Renal cortical epithelial cell (primary cell): ENCODE data around the gene TLN1. TPM values are rescaled to one million over a fixed set of nuclear protein-coding genes. Genes with fewer than 3 reads are reported as not detected.

Experiments used
- DNase-seq: peaks from one replicate; pipeline ENCODE4 v3.0.0-alpha.2; 2011; ENCODE audit warnings: low read depth
- total RNA-seq: library from RNA; depleted of rRNA; stranded (reverse); fragments of >200 nt; gene quantifications from 2 replicates; pipeline ENCODE4 v1.2.3, GENCODE V29; 2014

The TLN1 gene
- total RNA-seq, 1 donor from 2014 or later = 772 TPM

DNA sequence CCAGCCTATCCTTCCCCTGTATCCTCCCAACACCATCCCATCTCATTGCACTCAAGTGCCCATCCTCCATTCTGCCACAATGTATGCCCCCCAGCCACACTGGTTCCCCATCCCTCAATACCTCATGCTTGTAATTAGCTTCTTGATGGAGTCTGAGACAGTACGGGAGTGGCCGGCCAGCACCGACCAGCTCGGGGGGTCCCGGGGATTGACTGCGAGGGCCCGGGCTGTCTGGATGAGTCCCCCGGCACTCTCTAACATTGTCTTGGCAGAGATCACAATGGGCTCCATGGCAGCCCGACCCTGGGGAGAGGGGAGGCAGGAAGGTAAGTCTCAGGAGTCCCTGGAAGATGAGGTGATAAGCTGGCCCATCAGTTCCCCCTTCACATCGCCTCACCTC, 25.0 kb downstream of the TLN1 start:
- DNase-seq = no peak

DNA sequence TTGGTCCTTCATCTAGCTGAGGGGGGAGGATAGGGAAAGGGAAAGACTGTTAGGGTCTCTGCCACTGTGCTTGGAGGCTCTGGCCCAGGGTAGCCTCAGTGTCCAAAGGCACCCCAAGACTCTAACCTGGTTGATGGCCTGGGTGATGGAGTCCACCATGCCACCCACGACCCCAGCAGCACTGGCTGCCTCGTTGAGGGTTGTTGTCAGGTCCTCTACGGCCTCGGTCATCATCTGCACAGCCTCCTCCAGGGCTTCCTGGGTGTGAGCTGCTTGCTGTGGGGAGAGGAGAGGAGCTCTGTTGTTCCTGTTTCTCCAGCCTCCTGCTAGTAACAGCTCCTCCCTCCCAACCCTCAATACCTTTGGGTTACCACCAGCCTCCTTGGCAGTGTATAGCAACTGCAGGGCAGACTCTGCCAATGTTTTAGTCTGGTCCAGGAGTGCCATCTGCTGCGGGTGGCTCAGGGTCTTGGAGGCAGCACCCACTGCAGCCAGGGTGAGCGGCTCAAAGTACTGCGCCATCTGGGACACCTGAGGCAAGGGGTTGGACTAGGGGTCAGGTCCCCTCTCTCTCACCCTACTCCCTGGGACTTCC, 26.1 kb downstream of the TLN1 start:
- DNase-seq = no peak

DNA sequence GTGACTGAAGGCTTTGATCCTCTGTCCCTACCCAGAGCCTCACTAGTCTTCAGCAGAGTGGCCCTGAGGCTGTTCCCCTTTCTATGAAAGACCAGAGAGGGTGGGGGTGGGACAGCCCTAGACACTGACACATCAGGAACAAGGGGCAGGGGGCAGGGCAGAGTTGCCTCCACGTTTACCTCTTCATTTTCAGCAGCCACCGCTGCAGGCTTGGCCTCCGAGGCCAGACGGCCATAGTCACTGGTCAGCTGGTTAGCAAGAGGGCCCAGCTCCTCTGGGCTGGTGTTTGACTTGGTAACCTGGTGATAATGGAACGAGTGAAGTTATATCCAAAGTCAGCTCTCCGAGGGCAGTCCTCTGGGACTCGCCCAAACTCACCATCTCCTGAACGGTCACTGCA, 26.6 kb downstream of the TLN1 start:
- no peak for DNase-seq

DNA sequence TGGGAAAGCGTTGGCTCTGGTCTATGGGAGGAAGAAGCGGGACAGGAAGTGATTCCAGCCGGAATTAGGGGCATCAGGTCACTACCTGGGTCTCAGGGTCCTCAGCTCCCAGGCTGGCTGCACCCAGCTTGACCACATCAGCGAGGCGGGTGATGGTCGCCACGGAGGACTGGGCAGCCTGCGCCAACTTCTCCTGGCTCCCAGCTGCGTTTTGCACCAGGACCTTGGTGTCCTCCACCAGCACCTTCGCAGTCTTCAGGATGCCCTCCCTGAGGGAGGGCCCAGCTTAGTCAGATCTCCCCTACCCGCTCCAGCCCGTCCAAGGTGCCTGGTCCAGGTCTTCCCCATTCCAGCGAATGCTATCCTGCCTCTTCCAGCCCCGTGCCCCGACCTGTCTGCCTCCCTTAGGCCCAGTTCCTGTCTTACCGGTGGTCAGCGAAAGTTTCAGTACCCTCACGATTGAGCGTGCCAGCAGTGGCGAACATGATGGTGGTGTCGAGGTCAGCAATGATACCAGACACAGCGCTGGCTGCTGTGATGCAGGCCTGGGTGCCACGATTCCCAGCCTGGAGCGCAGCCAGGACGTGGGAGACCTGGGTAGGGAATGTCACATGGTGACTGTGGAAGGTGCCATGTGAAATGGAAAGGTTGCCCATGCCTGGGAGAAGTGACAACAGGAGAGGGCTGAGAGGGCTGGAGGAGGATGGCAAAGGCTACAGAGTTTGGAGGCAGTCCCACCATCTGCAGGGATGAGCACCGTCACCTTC, 27.9 kb downstream of the TLN1 start:
- no peak for DNase-seq

DNA sequence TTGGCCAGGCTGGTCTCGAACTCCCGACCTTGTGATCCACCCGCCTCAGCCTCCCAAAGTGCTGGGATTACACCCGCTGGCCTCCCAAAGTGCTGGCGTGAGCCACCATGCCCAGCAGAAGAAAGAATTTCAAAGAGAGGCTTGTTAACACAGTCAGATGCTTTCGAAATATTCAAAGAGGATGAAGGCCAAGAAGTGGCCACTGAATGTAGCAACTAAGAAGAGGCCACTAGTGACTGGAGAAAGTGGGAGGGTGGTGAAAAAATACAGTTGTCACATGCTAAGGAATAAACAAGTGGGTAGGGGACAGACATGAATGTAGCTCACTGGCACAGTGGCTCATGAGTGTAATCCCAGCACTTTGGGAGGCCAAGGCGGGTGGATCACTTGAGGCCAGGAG, 29.3 kb downstream of the TLN1 start:
- no peak for DNase-seq

DNA sequence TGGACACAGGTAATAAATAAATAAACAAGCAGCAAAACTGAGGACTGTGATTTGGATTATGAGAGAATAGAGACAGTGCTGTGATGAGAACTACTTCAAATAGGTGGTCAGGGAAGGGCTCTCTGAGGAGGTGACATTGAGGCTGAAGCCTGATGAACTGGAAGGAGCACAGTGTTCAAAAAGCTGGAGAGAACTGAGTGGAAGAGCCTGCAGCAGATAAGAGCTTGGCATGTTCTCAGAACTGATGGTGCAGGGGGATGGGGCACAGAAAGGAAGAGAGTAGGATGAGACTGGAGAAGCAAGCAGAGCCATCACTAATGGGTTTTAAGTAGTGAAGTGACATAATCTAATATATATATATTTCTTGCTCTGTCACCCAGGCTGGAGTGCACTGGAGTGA, 31.1 kb downstream of the TLN1 start:
- no peak for DNase-seq

DNA sequence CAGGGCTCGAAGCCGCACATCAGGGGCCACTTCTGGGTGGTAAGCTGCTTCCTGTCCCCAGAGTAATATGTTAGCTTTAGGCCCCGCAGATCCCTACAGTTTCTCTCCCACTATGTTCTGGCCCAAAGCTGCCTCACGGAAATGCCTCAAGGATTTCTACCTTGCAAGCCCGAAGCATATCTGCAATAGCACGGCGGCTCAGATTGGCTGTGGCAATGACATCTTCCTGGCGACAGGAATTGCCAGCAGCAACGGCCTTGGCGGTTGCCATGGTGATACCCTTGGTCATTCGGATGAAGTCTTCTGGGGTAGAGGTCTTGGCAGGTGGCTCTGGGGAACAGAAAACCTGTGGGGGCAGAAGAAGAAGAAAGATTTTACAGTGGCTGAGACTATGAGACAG, 32.0 kb downstream of the TLN1 start:
- no peak for DNase-seq

DNA sequence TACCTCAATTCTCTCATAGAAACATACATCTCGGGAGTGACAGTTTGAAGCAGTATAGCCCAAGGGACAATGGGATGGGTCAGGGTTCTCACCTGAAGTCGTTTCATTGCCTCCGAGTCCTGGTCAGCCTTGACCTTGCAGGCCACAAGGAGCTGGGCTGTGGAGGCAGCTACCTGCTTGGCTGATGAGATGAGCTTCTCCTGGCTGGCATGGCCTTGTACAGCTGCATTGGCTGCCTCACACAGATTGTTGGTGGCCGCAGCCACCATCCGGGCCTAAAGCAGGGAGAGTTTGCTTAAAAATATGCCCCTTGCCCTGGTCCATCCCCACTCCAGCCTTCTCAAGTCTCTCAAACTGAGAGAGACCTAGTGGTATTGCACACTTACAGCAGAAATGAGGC, 33.8 kb downstream of the TLN1 start:
- no peak for DNase-seq

DNA sequence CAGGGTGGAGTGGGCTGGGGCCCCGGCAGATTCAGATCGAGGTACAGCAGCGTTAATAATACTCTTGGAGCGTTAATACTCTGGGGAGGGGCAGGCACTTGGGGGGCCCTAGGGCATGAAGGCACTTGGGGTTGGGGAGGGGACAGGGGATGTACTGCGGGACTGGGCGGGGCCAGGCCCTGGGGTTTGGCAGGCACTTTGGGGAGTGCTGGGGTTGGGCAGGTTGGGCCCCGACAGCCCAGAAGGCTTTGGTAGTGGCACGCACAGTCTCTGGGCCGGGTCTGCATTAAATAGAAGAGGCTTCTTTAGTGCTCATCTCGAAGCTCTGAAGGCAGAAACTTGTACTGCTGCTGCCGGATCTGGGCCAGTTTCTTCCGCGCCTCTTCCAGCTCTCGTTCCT, 34.5 kb downstream of the TLN1 start:
- no peak for DNase-seq

DNA sequence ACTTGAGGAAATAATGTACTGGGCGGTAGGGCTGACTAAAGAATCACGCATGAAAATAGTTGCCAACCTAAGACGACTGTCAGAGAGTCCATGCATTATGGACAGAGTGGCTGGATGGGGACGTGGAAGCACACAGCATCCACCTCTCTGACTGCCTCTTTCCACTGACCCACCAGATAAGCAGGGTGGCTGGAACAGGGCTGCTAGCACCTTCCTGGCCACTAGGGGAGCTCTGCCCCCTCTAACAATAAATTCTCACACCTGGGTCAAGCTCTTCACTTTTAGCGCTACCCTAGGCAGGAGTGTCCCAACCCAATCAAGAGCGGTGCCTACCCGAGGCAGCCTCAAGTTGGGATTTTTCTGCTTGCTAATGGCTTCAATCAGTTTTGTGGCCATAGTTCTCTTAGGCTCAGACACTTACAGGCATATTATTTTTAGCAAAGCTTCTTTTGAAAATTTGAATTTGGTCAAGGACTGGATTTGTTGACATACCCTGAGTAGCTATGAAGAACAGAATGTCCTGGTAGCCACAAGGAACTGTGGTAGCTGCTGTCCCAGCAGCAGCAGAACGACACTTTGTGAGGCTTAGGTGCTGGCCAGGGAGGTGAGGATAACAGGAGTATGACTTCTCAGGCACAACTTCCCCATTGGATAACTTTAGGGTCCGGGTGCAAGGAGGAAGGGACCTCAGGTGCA, 35.3 kb downstream of the TLN1 start:
- DNase-seq = peak; percentile 45

DNA sequence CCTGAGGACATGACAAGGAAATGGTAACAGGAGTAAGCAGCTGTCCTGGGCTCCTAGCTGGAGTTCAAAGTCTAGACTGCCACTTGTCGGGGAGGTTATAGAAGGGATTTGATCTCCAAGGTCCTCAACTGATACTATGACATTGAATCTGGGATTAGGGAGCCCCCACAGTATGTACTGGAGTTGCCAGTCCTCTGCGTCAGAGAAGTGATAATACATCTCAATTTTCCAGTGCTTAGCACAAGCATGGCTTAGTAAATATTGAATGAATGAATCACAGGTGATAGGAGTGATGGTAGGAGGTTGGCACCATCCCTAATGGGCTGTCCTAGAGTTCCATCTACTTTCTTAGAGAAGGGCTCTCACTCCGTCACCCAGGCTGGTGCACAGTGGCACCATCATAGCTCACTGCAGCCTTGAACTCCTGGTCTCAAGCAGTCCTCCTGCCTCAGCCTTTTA, 36.0 kb downstream of the TLN1 start:
- no peak for DNase-seq

DNA sequence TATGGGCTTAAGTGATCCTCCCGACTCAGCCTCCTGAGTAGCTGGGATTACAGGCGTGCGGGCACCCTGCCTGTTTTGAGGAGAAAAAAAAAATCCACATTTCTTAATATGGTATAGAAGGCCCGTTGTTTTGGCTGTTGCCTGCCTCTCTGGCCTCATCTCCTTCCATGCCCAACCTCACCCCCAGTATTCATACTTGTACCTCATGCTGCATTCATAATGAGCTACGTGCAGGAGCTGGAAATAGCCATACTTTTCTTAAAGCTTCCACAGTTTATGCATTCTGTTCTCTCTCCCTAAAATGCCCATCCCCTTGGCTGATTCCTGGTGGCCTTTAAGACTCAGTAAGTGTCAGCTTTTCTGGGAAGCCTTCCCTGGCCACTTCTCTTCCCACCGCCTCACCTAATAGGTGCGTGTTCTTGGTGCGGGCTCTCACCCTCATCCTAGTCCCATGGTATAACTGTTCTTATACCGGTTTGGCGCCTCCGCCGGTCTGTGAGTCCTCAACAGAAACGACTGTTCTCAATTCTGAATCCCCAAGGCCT, 40.2 kb downstream of the TLN1 start:
- DNase-seq = no peak

DNA sequence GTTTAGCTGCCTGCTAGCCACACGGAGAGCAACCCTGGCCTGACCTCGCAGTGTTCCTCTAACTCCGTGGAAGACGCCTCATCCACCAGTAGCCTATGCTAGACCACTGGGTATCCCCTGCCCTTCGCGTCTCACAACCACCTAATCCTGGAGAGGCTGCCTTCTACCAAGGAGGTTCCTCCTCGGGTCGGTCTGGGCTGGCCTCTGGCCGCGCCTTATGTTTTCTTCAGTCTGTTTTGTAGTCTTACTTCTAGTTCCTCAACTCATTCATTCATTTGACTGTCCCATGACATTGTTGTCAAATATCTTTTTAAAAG, 40.7 kb downstream of the TLN1 start:
- DNase-seq = no peak

DNA sequence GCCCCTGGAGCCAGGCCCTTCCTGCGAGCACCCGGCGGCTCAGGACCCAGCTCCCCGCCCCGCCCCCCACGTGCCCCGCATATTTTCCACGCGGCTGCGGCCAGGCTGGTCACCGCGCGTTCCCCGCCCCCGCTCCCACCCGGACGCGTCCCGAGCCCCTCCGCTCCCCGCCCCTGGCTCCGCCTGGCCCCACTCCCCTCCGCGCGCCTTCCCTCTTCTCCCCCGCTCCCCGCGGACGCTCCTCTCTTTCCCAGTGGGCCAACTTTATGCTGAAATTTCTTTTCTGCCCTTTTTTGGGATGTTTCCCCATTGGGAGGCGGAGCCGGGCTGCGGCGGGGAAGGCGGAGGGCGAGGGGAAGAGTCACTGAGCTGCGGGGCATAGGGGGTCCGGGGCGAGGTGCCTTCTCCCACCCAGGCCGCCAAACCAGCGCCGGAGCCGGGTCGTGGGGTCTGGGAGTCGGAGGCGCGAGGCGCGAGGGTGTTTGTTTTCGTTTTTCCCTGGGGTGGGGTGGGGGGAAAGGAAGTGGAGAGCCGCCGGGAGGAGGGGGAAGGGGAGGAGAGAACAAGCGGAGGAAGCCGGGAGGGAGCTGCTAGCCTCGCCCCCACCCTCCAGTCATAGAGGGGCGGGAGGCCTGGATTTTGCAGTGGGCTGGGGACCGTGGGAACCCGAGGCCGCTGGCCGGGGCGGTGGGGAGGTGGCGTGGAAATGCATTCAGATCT, 41.2 kb downstream of the TLN1 start:
- DNase-seq = peak; percentile 21

DNA sequence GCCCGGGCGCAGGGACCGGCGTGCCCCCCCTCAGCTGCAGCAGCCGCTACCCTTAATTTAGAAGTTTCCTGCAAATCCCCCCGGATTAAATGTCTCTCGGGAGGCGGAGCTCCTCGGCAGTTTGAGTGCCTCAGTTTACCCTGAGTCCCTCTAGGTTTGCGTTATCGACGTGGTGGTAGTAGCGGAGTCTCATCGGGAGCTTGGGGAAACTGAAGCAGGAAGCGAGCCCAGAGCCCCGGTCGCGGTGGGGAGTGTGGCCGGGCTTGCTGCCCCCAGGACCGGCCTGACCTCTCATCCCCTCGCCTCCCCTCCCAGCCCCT, 41.7 kb downstream of the TLN1 start:
- DNase-seq = no peak

DNA sequence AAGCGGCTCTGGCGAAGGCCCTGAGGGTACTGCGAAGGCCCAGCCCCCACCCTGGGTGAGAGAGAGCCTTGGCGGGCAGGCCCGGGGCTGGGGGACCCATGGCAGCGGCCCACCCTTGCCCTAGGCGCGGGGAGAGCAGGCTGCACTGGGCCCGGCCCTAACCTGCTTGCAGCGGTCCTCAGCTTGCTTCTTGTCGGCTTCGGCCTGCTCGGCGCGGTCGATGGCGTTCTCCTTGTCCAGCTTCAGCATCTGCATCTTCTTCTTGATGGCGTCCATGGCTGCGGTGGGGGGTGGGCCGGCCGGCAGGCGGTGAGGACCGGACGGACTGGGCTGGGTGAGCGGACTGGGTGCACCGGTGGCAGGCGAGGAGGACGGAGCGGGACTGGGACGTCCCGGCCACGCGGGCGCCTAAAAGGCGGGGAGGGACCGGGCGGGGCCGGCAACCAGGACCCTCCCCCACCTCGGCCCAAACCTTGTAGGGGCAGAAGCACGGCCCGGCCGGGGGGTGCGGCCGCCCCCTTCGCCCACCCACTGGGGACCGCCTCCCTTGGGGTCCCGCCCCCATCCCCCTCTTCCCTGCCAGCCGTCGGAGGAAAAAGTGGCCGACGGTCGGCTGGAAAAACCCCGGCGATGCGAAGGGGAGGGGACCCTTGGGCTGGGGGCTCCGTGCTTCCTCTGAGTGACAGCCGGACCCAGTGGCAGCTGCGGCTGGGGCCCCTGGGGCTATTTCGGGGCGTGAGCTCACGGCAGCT, 42.3 kb downstream of the TLN1 start, which contains the start of gene TPM2:
TPM2 (minus strand) TSS at position 384 of the 752 bp plus-strand sequence; CDS start at position 276, 108 bp downstream.
- no peak for DNase-seq

DNA sequence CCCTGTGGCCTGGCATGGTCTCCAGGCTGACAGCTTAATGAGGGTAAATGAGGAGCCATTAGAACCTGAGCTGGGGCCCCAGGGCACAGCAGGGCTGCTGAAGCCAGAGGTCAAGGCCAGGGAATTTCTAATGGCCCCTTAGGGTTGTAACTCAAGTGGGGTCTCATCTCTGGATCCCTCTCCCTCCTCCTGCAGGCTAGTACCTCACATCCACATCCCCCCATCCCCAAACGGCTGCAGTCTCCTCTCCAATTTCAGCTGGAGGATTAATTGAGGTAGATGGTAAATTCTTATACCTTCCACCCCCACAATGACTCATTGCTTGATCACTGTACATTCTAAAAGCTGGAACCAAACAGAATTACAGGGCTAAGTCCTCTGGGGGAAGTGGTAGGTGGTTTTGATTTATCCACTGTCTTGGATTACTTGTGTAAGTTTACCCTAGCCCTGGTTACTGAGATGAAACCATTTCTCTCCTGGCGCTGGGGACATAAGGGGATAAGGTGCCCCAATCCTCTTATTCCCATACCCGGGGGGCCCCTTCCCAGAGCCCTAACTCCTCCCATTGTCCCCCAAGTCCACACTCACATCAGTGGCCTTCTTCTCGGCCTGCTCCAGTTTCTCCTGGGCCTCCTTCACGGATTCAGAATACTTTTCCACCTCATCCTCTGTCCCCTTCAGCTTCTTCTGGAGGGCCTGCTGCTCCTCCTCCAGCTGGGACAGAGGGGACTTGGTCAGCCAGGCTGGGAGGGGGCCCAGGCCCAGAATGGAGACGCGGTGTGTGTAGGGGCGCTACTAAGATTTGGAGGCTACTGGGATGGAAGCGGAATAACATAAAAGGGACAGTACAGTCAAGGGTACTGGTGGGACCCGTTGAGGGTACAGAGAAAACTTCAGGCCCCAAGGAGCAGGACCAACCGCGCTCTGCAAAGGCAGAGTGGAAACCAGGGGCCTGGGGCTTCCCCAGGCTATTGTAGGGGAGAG, 43.1 kb downstream of the TLN1 start:
- DNase-seq = peak; percentile 94

DNA sequence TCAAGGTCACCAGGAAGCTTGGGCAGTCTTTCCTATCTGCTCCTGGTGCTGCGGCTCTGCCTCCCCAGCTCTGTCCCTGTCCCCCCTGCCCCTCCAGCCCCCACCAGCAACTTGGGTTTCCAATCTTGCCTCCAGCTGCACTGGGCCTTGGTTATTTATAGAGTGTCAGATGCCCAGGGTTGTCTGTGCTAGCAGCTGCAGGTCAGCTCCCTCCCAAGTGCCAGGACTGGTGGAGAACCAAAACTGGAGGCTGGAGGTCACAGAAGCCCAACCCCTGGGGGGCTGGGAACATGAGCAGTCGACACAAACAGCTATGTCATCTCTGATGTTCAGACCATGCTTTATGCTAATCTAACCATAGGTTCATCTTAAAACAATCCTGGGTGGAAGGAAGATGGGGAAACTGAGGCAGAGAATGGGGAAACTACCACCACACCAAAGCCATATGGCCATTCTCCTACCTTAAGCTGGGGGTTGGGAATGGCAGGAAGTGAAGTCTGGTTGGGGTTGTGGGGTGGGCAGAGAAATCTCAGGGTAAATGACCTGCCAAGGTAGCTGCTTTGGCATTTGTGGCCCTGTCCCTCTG, 43.9 kb downstream of the TLN1 start:
- DNase-seq = no peak

DNA sequence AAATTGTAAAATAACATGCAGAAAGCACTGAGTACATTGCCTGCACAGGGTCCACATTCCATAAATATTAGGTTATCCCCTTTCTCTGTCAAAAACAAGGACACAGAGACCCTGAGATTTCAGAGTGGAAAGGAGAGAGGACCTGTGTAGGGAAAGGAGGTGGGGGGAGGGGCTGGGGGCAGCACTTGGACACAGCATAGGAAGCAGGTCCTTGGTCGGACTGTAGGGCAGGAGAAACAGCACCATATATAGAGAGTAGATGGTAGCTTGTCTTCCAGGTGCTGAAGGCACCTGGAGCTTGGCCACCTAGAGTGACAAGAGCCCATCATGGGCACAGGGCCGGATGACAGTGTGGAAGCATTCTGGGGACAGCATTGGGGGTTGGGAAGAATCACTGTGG, 44.7 kb downstream of the TLN1 start:
- DNase-seq = no peak
